GM21576 (cell line): ENCODE results near the gene SPON1.
"Not testable (repeated sequence)": the region's sequence is repeated elsewhere in the genome, so short reads cannot be mapped to it uniquely, and the experiment has no call there.

Experiments used
- ATAC-seq: cut with Tn5 transposase; IDR thresholded peaks from one replicate; pipeline ENCODE4 v1.9.1; 2021; ENCODE audit warnings: mild to moderate bottlenecking, moderate library complexity; ENCODE audit not compliant: unreplicated experiment

SPON1 gene

DNA sequence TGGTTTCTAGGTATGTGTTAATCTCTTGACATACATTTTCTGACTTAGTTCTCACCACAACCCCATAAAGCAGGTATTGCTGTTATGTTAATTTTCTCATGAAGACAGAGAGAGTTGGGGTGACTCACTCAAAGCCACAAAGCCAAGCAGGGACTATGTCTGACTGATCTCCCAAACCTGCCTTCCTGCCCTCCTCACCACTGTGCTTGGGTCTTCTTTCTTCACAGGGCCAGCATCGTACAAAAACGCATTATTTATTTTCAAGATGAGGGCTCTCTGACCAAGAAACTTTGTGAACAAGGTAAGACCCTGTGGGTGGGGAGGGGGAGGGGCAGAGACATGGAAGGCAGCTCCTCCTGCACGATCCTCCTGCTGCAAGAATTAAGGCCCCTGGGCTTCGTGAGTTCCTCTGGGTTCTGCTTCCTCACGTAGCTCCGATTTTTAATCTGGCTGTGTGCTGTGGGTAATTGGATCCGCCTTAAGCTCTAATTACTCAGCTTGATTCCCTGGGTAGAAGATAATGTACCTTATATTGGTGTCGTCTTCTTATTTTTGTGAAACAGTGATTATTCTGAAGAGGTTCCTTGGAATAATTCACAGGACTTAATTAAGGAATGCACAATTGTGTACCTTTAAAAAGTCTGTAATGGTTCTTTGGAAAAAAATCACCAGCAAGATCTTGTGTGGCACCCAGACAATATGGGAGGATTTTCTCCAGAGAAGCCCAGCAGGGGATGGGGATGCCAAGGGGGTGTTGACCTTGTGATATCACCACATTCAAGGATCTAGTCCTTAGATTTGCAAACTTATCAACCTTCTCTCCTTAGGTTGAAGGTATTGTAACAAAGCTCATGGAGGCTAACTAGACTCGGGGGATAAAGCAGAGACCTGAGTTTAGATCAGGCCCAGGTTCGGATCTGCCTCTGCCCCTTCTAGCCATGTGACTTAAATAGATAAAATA is 112.9 kb downstream of the SPON1 start:
- no peak for ATAC-seq

DNA sequence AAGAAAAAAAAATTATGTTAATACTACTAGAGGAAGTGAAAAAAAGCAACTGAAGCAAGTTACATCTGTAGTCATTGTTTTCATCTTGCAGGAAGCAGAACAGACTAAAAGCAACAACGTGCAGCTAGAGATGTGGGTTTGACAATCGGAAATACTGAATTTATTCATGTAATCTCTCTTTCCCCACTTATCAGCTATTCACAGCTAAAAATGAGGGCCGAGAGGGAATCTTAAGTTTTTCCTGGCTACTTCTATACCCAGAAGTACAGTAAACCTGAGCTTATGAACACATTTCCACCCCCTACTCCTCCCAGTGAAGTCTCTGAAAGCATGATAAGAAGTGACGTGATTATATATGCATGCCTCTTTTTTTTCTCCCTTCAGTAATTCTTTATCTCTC is 116.5 kb downstream of the SPON1 start:
- ATAC-seq: no peak

DNA sequence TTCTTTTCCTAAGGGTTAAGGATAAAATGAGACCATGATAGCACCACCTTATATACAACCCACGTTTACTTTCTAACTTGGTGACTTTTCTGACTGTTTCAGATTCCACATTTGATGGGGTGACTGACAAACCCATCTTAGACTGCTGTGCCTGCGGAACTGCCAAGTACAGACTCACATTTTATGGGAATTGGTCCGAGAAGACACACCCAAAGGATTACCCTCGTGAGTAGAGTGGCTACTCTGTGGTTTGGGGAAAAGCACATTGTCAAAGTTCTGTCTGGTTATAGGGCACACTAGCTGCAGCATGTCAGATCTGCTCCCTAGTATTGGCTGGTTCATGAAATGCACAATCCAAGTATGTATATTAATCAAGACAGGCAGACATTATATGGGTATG is 117.3 kb downstream of the SPON1 start:
- no peak for ATAC-seq

DNA sequence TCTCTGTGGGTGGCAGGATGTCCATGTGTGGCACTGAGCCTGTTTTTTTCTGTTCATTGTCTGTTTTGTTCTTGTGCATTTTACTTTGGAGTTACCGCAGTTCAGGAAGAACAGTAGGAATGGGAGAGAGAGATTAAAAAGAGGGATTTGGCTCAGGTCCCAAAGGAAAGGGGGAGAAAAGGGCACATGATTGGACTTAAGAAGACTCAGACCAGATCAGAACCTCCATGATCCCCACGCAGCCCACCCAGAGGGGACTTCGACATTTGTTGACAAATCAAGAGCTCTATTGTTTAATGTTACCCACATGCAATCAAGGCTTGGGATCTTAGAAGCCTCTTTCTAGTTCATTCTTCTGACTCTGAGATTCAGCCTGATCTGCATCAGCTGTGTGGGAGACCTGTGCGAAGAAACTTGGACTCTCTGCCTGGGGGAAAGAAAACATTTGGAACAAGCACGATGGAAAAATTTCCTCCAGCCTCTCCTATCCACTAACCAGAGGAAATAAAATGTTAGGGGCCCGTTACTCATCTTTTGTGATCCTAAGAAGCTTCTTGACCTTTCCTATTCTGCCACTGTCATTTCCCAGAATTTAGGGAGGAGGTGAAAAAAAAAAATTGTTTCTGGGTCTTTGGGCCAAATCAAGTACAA is 119.2 kb downstream of the SPON1 start:
- ATAC-seq: no peak

DNA sequence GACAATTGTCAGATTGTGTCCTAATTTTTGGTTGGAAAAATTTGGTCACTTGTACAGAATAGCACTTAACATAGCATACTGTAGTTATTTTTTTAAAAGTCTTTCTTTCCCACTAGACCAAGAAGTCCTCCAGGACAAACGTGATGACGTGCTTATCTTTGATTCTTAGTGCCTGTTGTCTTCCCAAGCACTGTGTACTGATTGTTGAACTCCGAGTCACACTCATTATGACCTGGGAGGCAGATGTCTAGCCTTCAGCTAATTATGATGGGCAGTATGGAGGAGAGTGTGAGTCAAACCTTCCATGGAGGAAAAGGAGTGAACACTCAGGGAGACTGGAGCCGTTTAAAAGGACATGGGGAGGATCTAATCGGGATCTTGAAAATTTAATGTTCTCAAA is 119.8 kb downstream of the SPON1 start:
- ATAC-seq: no peak

DNA sequence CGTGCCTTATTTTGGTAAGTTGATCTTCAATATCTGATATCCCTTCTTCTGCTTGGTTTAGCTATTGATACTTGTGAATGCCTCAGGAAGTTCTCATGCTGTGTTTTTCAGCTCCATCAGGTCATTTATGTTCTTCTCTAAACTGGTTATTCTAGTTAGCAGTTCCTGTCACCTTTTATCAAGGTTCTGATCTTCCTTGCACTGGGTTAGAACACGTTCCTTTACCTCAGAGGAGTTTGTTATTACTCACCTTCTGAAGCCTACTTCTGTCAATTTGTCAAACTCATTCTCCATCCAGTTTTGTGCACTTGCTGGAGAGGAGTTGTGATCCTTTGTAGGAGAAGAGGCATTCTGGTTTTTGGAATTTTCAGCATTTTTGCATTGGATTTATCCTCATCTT is 126.3 kb downstream of the SPON1 start:
- ATAC-seq: not testable (repeated sequence)

DNA sequence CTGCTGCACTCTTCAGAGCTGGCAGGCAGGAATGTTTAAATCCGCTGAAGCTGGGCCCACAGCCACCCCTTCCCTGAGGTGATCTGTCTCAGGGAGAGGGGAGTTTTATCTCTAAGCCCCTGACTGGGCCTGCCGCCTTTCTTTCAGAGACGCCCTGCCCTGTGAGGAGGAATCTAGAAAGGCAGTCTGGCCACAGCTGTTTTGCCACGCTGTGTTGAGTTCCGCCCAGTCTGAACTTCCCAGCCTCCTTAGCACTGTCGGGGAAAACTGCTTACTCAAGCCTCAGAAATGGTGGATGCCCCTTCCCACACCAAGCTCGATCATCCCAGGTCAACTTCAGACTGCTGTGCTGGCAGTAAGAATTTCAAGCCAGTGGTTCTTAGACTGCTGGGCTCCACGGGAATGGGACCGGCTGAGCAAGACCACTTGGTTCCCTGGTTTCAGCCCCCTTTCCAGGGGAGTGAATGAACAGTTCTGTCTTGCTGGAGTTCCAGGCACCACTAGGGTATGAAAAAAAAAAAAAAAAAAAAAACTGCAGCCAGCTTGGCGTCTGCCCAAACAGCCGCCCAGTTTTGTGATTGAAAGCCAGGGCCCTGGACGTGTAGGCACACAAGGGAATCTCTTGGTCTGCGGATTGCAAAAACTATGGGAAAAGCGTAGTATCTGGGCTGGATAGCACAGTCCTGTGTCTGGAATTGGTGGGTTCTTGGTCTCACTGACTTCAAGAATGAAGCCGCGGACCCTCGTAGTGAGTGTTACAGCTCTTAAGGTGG is 127.4 kb downstream of the SPON1 start:
- no peak for ATAC-seq

DNA sequence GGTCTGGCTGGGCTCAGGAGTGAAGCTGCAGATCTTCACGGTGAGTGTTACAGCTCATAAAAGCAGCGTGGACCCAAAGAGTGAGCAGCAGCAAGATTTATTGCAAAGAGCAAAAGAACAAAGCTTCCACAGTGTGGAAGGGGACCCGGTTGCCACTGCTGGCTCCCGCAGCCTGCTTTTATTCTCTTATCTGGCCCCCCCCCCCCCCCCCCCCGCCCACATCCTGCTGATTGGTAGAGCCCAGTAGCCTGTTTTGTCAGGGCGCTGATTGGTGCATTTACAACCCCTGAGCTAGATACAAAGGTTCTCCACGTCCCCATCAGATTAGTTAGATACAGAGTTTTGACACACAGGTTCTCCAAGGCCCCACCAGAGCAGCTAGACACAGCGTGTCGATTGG is 128.1 kb downstream of the SPON1 start:
- not testable (repeated sequence) for ATAC-seq

DNA sequence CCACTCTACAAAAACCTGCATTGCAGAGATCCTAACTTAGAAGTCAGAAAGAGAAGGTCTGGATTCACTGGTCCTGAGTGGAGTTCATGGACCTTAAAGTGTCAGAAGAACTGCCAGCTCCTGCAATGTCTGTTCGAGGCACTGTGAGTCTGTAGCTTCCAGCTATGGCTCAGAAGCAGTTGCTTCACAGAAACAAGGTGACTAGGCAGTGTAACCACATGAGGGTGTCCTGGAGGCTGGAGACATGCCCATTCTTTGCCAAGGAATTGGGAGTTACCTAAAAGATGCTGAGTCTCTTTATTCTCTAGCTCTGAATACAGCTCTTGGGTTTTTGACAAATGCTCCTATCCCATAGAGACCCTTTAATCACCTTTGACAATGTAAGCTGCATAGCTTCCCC is 130.5 kb downstream of the SPON1 start:
- ATAC-seq: no peak

DNA sequence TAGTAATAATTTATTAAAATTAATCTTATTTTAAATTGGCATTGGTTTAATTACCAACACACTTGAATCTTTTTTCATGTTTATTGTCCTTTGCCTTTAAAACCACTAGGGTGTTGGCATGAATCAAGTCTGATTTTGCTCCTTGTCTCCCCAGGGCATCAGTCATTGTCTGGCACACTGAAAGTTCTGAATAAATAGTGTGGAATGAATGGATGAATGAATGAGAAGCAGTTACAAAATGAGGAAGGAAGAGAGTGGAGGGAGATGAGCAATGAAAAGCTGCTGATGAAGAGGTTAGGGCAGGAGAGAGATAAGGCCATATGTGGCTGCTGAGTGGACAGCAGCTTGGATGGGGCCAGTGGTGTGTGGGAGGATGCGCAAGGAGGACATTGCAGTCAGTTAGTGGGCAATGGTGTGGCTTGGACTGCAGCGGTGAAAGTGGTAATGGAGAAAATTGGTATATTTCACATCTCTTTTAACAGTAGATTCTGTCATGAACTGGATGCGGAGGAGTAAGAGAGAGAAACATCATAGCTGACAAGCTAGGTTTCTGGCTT is 132.0 kb downstream of the SPON1 start:
- no peak for ATAC-seq

DNA sequence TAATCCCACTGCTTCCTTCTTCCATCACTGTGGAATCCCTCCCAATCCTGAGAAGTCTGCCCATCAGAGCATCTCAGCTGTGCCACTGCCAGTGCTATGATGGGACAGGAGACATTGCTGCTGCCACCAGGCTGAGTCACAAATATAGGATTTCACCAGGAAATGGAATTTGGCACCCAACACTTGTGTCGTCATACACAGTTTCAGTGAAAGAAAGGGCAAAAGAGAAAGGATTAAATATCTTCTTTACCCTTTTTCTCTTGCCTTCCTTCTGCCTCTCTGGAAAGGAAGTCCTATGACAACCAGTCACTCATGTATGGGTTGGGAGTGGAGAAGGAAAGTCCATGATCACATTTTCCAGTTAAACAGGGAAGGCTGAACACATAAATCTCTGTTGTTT is 133.4 kb downstream of the SPON1 start:
- no peak for ATAC-seq

DNA sequence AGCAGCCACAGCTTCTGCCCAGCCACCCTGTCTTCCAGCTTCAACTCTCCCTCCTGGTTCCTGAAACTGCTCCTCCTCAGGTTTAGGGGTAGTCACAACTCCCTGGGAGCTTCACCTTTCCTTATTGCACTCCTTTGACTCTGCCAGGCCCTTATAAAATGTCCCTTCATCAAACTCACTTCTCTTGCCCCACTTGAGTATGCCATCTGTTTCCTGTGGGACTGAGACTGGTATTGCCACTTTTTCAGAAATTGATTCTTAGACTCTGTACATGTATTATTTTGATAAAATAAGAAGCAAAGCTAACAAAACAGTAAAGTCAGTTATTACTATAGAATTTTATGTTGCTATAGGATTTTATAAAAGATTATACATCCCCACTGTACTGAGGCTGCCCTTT is 134.1 kb downstream of the SPON1 start:
- ATAC-seq: no peak

DNA sequence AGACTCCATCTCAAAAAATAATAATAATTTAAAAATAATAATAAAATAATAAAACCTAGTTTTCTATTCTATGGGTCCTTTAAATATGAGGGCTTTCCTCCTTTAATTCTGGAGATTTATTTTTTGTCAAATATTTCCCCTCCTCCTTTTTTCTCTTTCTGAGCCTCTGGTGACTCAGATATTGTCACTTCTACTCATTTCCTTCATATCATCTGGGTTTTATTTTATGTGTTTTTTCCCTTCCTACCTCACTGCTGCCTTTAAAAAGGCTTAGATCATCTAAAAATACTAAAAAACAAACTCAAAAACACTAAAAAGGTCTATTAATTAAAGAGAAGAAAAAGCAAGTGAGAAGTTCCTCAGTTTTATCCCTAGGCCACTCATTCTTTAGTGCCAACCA is 138.9 kb downstream of the SPON1 start:
- ATAC-seq: no peak

DNA sequence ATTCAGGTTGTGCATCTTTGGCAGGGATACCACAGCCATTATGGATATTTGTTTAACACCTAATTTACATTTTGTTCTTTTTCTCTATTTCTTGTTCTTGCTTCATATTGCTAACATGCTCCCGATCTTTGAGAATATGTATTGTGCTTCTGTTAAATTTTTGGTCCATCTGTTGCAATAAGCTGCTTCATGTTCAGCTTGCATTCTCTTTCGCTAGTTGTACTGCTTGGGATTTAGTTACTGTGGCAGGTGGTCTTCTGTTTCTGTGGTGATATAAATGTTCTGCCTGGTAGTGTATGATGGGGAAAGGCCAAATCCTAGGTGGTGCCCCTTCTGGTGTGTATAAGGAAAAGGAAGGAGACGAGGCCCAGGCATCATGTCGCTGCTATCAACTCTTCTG is 140.2 kb downstream of the SPON1 start:
- ATAC-seq: no peak

DNA sequence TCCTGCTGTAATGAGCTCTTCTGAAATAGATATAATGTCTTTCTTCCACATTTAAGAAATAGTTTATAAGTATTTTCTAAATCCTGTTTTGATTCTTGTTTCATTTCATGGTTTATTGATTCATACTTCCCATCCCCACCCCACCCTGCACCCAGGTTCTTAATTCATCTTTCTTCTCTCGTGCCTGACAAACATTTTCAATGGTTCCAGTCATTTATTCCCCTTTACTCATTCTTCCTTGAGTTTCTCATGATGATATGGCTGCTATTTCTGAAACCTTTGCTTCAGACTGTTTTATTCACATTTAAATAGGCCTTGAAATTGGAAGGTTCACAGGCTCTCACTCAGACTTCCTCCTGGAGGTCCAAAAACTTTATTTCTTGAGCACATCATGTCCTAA is 142.9 kb downstream of the SPON1 start:
- no peak for ATAC-seq

DNA sequence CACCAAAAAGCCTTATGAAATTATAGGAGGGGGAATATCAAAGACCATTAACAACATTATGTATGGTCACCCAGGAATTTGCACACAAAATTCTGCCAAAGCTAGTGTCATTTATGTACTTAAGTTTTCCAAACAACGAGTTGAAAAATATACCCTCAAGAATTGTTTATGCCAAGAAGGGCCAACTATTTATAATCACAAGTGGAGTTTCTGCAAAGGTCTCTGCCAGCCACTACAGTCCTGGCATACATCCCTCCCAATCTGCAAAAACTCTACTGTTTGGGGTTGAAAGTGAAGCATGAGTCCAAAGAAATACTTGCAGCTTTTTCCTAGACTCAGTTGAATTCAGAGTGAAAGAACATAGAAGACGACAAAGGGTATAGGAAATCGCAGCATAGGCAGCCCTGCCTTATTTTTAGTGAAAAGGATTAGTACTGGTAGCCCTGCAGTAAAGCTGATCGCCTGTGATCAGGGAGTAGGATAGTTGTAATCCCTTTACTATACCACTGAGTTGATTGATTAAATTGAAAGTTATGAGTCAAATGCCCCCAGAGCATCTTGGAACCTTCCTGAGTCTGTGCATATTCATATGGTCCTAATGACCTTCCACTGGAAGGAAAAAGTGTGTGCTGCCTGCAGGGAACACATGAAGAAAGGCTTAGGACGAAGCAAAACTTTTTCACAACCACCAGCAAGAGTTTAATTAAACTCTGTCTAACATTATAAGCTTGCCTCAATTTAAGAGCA is 144.0 kb downstream of the SPON1 start:
- ATAC-seq: no peak

DNA sequence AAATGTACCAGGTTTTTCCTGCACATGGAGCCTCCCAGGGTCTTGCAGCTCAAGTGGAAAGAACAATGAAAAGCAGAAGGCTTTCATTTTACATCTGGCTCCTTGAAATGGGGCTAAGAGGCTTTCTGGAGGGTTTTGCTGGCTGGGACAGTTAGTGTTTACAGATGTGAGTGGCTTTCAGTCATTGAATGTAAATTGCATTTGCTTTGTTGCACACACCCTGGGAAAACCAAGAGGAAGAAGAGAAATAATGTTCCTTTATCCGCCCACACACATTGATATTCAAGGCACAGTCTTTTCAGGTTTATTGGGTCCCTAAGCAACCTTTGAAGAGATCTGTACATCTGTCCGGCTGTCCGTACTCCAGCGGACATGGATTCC is 144.5 kb downstream of the SPON1 start:
- no peak for ATAC-seq

DNA sequence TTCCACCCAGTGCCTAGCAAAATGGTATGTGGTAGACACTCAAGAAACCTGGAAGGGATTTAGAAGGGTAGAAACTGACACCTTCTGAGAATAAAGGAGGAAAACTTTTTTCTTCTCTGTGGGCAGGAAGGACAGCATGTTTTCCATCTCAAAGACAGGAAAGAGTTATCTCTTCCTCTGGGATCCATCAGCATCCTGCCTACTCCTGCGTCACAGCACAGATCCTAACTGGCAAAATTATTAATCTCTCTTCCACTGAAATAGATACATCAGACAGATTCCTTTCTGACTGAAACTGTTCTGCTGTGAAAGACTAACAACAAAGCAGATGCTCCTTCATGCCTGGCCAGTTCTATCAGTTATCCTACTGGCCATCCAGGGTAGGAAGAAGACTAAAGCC is 147.2 kb downstream of the SPON1 start:
- no peak for ATAC-seq

DNA sequence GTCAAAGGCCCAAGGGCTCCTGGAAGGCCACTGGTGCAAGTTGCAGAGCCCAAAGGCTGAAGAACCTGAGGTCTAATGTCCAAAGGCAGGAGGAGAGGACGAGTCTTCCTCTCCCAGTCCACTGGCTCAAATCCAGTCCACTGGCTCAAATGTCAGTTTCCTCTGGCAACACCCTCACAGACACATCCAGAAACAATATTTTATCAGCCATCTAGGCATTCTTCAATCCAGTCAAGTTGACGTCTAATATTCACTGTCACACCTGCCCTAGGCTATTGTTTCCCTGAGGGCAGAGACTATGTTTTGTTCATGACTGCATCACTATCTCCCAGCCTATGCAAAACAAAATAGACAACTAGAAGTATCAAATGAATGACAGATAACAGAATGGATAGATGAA is 148.1 kb downstream of the SPON1 start:
- ATAC-seq: no peak

DNA sequence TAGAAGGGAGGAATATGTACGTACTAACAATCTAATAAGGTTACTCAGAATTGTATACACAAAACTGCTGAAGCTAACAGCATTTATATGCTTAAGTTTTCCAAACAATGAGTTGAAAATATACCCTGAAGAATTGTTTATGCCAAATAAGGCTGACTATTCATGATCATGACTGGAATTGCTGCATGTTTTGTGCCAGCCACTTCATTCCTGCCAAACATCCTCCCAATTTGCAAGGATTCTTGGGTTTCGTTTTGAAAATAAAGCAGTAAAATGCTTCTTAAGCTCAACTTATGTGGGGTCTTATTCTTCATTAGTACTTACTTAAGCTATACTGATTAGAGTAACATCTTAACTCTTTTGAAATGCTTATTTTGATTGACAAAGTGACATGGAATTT is 149.0 kb downstream of the SPON1 start:
- ATAC-seq: no peak

DNA sequence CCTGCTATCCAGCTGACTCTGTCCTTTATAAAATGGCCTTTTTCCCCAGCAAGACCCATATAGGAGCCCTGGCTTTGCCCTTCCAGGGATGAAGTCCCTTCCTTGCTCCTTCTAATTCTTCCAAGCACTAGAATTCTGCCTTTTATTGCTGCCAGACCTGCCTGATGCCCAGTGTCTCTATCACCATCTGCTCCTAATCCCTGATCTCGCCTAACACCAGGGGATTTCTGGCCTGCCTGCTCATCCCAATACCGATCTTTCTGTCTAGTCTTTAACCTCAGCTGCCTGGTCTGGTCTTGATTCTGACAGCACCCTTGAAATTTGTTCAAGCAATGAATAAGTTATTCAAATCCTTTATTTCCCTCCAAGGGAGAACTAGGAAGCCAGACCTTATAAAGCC is 150.2 kb downstream of the SPON1 start:
- no peak for ATAC-seq
